Osteocyte (in vitro differentiated cells): Measurements from ENCODE around the gene TXNRD3. TPM values are rescaled to one million over a fixed set of nuclear protein-coding genes. Genes with fewer than 3 reads are reported as not detected.

Source experiments
- DNase-seq: peaks from one replicate; pipeline ENCODE4 v3.0.0; 2021; ENCODE audit warnings: mixed read lengths; ENCODE audit not compliant: unreplicated experiment; ENCODE audit errors: extremely low spot score
- H3K27ac Mint-ChIP-seq: one replicate; pipeline ENCODE4 v1.8.0; 2021; ENCODE audit warnings: mild to moderate bottlenecking, mixed read lengths; ENCODE audit not compliant: unreplicated experiment
- H3K27me3 Mint-ChIP-seq: one replicate; pipeline ENCODE4 v1.8.0; 2021; ENCODE audit warnings: mixed read lengths; ENCODE audit not compliant: unreplicated experiment
- H3K36me3 Mint-ChIP-seq: one replicate; pipeline ENCODE4 v1.8.0; 2021; ENCODE audit warnings: mixed read lengths; ENCODE audit not compliant: unreplicated experiment
- H3K4me1 Mint-ChIP-seq: one replicate; pipeline ENCODE4 v1.8.0; 2021; ENCODE audit warnings: mixed read lengths; ENCODE audit not compliant: unreplicated experiment
- H3K4me3 Mint-ChIP-seq: one replicate; pipeline ENCODE4 v1.8.0; 2021; ENCODE audit warnings: mild to moderate bottlenecking, moderate library complexity, mixed read lengths; ENCODE audit not compliant: unreplicated experiment
- H3K9me3 Mint-ChIP-seq: one replicate; pipeline ENCODE4 v1.8.0; 2021; ENCODE audit warnings: mixed read lengths; ENCODE audit not compliant: unreplicated experiment
- long read RNA-seq: library from polyadenylated mRNA; unstranded; transcript quantifications from one replicate; pipeline ENCODE4 v2.0.0, GENCODE V29; 2021
- total RNA-seq: library from RNA; stranded (reverse); gene quantifications from 2 replicates; pipeline ENCODE4 v1.2.1, GENCODE V29; 2021
- TF ChIP-seq, protein P1 (sequence below): fragments of 200-600 bp; sonication (generic); IDR thresholded peaks from 2 replicates; pipeline ENCODE4 v1.5.0; 2021; ENCODE audit warnings: antibody characterized with exemption, mild to moderate bottlenecking, moderate library complexity

TXNRD3 gene
- total RNA-seq, result 16.9 and 17.6 TPM in 2 replicates
- long read RNA-seq, partial matches to known transcripts, result 1 of 9 reads
- long read RNA-seq, other reads (novel, unspliced or antisense), result 8 of 9 reads

DNA sequence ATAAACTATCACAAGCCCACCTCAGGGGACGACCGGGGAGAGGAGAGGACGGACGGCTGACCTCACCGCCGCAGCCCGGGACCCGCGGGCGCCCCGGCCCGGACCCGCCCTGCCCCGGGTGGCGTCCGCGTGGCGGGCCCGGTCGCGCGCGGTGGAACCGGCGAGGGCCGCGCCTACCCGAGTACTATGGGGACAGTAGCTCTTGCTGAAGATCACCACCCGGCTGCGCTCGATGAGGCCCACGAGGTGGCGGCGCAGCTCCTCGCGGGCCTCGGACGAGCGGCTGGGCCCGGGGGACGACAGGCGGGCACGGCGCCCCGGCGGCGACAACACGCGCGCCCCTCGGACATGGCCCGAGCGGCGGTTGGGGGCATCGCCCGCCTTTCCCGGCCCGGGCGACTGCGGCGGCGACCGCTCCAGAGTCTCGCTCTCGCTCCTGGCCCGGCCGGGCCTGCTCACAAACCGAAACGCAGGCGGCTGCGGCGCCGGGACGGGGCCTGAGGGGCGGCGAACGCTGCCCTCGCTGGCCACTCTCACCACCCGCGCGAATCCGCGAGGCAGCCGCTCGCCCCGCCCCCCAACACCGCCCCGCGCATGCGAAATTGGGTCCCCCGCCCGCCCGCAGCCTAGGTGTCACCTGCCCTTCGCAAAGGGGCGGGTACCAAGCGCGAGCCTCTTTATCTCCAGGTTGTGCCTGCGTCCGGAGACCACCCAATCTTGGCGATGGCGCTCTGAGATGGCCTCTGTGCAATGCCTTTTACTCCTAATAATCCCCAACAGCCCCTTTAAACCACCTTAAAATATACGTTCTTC is at the start of gene TXNRD3:
TXNRD3 (minus strand) TSS at position 554 of the 813 bp plus-strand sequence.
- Mint-ChIP-seq H3K36me3 (peaks cover 2% of the 10 kb centered on the region), H3K4me3 (peak within 1 kb of the TSS; percentile 85), H3K27ac (peak within 1 kb of the TSS; percentile 74), H3K4me1 (peaks cover 11% of the 10 kb centered on the region), H3K27me3 (peaks cover 5% of the 10 kb centered on the region), H3K9me3 (no peaks in the 10 kb centered on the region)
- DNase-seq, result peak; percentile 91
- TF ChIP-seq, protein P1, sequence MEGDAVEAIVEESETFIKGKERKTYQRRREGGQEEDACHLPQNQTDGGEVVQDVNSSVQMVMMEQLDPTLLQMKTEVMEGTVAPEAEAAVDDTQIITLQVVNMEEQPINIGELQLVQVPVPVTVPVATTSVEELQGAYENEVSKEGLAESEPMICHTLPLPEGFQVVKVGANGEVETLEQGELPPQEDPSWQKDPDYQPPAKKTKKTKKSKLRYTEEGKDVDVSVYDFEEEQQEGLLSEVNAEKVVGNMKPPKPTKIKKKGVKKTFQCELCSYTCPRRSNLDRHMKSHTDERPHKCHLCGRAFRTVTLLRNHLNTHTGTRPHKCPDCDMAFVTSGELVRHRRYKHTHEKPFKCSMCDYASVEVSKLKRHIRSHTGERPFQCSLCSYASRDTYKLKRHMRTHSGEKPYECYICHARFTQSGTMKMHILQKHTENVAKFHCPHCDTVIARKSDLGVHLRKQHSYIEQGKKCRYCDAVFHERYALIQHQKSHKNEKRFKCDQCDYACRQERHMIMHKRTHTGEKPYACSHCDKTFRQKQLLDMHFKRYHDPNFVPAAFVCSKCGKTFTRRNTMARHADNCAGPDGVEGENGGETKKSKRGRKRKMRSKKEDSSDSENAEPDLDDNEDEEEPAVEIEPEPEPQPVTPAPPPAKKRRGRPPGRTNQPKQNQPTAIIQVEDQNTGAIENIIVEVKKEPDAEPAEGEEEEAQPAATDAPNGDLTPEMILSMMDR, result peak; percentile 38

GRCh38 chr3:126703512-126704493 is 48.9 kb upstream of the TXNRD3 start, which contains the start of gene CHCHD6:
CHCHD6 (plus strand) TSS chr3:126704240; CDS start chr3:126704313, 73 bp downstream.
- Mint-ChIP-seq H3K27me3 (peaks cover 32% of the 10 kb centered on the region), H3K27ac (peak within 1 kb of the TSS; percentile 31), H3K4me1 (peaks cover 15% of the 10 kb centered on the region), H3K36me3 (peaks cover 5% of the 10 kb centered on the region), H3K4me3 (peak within 1 kb of the TSS; percentile 98), H3K9me3 (peaks cover 8% of the 10 kb centered on the region)
- peak; percentile 98 for DNase-seq
- TF ChIP-seq, protein P1, result peak; percentile 20

GRCh38 chr3:126699011-126699410 is 44.1 kb upstream of the TXNRD3 start:
- no peak for DNase-seq
- H3K36me3 Mint-ChIP-seq, result peaks cover 5% of the 10 kb centered on the region
- peaks cover 11% of the 10 kb centered on the region for H3K4me1 Mint-ChIP-seq
- TF ChIP-seq, protein P1, result no peak
- H3K27me3 Mint-ChIP-seq, result peaks cover 73% of the 10 kb centered on the region
- no peak overlapping the region for H3K4me3 Mint-ChIP-seq
- peaks cover 8% of the 10 kb centered on the region for H3K9me3 Mint-ChIP-seq
- H3K27ac Mint-ChIP-seq, result no peak overlapping the region

DNA sequence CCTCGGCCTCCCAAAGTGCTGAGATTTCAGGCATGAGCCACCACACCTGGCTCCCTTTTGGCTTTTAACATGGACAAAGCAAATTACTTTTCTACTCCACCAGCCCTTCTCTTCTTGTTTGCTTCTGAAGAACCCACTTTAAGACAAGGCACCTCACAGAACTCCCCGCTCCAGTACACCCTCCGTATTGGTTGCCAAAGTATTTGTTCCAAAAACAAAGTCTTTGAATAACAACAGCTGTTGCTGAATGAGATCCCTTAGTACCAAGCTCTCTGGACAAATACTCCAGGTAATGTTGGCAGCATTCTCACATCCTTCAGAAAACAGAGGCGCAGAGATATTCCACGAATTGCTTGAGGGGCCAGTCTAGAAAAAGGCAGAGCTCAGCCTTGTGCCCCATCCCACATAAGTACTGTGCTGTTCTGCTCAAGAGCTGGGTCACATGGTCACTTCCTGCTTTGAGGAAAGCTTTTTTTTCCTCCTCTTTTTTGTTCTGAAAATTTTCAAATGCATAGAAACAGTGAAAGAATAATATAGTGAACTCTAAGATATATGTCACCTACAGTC is 41.9 kb upstream of the TXNRD3 start:
- Mint-ChIP-seq H3K4me1 (peaks cover 4% of the 10 kb centered on the region), H3K36me3 (peaks cover 5% of the 10 kb centered on the region)
- TF ChIP-seq, protein P1, result no peak

More for the DNA sequence above, 41.9 kb upstream of the TXNRD3 start:
- H3K27me3 Mint-ChIP-seq, result peaks cover 85% of the 10 kb centered on the region
- H3K9me3 Mint-ChIP-seq, result peaks cover 6% of the 10 kb centered on the region
- no peak overlapping the region for H3K27ac Mint-ChIP-seq
- H3K4me3 Mint-ChIP-seq, result no peak overlapping the region
- DNase-seq, result no peak
